ENCODE measurements around the gene KRT17.
"Not testable (repeated sequence)": the region's sequence is repeated elsewhere in the genome, so short reads cannot be mapped to it uniquely, and the experiment has no call there.

The KRT17 gene

DNA sequence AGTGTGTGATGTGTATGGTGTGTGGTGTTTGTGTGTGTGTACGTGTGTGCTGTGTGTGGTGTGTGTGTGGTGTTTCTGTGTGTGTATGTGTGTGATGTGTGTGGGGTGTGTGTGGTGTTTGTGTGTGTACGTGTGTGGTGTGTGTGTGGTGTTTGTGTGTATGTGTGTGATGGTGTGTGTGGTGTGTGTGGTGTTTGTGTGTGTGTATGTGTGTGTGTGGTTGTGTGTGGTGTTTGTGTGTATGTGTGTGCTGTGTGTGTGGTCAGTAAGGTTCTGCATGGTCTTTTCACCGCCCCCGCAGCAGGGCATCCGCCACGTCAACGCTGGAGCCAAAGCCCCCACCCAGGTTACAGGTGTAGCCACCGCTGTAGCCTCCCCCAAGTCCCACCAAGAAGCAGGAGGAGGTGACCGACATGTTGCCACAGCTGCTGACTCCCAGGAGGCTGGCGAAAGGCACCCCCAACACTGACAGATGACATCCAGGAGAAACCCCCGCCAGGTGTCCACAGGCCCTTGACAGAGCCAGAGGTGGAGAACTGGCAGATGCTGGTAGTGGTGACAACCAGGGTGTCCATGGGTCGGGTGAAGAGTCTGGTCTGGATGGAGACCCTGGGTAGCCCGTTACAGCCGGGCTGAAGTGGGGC is 9.3 kb upstream of the KRT17 start:
- no peak for DNase-seq

DNA sequence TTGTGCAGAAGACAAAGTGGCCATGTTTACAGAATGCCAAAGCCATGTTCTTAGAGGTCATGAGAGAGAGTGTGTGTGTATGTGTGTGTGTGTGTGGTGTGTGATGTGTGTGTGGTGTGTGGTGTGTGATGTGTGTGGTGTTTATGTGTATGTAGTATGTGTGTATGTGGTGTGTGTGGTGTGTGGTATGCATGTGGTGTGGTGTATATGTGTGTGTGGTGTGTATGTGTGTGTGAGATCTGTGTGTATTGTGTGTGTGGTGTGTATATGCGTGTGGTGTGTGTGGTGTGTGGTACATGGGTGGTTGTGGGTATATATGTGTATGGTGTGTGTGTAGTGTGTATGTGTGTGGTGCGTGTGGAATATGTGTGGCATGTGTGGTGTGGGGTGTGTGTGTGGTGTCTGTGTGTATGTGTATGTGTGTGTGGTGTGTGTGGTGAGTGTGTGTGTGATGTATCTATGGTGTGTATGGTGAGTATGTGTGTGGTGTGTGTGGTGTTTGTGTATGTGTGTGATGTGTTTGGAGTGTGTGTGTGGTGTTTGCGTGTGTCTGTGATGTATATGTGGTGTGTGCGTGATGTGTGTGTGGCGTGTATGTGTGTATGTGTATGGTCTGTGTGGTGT is 8.2 kb upstream of the KRT17 start:
- DNase-seq: no peak

DNA sequence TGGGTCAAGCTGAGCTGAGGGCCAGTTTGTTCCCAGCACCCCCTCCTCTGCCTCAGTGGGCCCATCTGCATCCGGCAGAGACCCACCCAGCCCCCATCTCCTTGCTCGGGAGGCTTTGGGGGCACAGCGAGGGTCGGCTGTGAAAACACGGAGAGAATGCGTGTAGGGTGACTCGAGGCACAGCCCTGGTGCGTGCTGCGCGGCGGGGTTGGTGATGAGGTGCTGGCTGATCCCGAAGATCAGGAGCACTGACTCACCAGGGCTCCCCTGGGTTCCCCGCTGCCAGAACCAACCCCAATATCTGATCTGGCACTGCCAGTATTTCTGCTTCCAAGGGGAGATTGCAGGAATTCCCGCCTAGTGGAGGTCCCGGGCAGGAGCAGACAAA is 7.5 kb upstream of the KRT17 start:
- no peak for DNase-seq

DNA sequence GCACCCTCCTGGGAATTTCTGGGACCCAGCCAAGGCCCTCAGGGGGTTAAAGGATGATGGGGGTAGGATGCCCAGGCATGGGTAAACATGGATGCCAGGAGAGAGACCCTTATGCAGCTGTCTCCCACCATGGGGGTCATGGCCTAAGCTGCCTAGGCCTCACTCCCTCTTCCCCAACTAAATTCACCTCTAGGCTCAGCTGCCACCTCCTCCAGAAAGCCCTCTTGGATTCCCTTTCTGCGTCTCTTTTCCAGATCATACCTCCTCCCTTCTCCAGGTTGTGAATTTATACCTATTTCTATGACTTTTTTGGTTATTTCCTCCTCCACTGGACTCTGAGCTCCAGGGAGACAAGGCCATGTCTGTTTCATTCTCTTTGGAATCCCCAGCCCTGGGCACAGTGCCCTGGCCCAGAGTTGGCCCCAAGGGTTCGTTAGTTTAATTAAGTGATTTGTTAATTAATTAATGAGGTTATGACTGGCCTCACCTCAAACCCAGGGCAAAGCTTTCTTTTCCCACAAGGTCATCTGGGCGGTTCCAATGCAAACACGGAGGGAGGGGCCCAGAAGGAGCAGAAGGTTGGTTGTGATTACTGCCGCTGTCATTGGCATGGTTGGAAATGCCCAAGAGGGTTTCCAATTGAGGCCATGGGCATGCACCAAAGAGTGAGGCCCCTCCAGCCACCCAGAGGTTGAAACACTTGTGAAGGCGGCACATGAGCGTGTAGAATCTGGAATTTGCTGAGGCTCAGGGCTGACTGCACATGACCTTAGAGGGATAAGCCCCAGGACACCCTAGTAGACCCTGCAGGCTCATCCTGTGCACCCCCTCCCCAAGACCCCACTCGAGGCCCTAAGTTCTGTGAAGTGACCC is 6.9 kb upstream of the KRT17 start:
- DNase-seq: no peak

DNA sequence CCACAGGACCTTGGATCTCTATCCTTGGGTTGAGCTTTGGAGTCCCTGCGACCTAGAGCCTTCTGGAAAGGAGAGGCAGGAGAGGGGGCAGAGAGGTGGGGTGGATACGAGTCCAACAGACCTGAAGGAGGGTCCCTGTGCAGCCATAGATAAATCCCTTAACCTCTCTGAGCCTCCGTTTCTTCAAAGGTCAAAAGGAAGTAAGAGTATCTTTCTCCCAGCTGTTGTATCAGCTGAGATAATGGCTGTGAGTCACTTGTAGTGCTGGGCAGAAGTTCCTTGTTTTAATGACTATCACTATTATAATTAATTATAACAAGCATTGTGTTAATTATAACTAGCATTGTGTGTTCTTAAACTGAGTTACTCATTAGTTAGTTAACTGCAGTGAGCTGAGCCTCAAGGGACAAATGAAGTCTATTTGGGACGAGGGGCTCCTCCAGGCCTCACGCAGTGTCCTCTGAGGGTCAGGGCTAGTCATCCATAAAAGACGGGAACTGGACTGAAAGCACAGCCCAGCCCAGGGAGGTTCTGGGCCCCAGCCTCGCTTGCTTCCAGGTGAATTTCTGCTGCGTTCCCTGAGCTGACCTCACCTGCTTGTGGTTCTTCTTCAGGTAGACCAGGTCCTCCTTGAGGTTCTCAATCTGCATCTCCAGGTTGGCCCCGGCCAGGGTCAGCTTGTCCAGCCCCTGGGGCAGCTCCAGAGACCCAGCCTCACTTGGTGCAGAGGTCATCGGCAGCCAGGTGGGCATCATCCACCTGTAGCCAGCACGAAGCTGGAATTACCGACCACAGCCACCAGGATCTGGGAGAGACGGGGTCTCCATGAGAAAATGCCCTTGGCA is 5.7 kb upstream of the KRT17 start:
- DNase-seq: no peak

DNA sequence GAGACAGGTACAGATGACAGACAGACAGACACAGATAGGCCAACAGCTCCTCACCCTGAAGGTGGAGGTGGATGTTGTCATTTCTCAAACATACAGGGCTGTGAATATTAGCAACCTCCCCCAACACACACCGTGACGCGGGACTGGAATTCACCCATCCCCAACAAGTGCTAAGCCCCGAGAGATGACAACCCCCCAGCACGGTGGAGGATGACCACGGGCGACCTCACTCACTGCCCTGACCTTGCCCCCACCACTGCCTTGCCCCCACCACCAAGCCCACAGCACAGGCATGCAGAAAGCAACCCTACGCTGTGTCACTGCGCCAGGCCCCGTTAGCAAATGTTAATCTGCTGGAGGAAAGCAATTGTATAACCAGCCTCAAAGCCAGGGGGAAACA is 4.9 kb upstream of the KRT17 start:
- DNase-seq: no peak

DNA sequence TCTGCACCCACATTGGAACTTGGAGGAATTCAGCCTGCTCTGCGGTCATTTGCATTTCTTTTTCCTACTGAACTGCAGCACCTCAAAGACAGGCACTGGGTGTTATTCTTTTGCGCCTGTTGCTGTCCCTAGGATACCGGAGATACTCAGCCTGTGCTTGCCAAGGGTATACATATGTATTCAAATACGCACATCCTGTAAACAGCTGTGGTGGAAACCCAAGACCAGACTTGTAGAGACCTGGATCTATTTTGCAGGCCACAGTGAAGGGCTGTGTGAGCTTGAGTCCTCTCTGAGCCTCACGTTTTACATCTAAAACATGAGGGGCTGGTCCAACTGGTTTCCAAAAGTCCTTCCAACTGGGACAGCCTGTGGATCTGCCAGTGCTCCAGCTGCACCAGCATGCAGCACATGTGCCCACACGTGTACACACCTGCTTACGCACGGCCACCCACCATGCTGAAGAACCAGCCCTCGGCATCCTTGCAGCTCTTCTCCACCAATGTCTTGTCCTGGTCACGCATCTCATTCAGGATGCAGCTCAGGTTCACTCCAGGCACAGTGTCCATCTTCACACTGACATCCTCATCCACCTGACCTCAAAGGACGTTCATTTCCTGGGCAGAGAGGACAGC is 4.4 kb upstream of the KRT17 start:
- not testable (repeated sequence) for DNase-seq

DNA sequence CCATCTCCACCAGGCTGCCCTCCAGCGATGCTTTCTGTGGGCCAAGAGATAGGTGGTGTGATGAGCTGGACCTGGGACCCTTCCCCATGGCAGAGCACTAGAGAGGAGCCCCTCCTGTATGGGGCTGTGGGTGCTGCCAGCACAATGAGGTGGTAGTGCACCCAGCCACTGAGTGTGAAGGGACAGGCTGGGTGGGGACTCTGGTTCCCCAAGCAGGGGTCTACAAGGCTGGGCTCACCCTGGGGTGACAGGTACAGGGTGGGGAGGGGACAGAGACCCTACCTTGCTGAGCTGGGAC is 3.6 kb upstream of the KRT17 start:
- not testable (repeated sequence) for DNase-seq

DNA sequence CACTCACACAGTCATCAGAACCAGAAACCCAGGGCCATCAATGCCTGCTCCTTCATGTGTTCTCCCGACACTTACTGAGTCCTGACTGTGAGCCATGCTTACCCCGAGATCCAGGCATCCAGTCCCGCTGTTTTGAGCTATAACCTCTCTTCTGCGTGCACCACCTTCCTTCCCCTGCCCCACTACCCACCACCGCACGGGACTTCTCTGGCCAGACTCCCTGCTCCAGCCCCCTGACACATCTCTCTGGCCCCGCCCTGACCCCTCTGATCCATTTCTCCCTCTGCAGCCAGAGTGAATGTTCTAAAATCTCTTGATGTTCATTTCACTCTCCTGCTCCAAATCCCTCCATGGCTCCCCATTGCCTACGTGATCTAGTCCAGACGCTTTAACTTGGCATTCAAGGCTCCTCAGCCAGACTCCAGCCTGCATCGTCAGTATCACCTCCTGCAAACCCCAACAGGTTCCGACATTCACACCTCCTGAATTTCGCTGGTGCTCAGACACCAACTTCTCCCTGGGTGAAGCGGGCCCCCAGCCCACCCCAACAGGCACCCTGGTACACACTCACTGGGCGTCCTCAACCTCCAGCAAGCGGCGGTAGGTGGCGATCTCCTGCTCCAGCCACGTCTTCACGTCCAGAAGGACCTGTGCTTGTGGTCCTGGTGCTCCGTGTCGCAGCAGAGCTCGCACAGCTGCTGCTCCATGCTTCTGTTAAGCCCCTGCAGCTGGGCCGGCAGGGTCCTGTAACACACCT is 3.1 kb upstream of the KRT17 start:
- no peak for DNase-seq

DNA sequence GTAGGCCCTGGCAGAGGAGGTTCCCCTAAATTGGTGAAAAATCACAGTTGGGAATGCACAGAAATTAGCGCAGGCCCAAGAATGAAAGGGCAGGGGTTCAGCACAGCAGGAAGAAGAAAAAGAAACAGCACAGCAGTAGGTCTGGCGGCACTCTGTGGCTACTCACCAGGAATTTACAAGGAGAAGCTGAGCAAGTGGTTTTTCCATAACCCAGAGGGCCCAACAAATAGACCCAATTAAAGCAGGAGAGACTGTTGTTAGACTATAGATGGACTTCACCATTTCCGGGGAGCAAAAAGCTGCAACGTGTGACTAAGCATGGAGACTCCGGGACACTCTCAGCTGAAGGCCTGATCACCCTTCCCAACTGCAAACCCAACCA is 2.5 kb upstream of the KRT17 start:
- not testable (repeated sequence) for DNase-seq

DNA sequence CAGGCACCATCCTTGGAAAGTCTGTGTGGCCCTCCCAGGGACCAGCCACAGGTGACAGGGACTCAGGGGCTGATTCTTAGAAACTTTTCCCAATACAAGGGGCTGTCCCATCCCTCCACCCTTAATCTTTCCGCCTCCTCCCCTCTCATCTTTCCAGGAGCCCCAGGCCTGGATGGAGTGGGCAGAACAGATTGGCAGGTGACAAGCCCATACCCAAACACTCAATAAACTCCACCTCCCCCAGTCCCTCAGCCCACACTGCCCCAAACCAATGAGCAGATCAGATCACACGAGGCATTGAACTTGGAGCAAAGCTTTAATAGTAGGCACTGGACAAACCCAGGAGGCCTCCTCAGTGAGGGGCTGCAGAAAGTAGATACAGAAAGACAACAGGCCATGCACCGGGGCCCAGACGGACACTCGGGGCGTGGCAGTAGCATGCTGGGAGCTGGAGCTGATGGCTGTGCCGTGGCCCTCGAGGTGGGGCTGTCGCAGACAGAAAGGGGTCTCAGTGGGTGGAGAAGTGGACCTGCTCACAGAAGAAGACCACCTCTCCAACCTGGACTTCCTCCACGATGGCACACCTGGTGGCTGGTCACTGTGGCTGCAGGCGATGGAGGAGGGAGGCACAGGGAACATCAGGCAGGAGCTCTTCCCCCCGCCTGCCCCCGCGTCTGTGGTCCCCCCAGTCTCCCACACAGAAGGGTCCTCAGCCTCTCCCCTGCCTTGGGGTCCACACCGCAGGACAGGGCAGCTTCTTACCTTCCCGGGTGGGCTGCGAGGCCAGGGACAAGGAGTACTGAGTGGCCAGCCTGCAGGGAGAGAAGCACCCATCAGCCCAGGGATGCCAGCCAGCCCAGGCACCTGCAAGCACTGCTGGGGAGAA is 1.9 kb upstream of the KRT17 start:
- DNase-seq: not testable (repeated sequence)

DNA sequence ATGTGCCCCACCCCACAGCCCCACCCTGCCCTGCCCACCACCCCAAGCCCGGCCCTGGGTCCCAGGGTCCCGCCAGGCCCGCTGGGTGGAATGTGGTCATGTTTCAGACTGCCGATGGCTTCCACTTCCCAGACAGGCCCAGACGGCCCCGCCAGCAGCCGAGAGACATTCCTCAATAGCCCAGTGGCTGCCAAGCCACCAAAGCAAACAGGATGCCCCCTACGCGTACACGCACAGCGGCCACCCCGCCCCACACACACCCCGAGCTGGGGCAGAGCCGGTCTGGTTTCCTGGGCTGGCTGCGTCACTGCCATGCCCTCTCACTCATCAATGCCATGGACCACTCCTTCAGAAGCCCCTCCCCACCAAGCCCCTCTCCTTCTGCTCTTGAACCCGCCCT is 1.2 kb upstream of the KRT17 start:
- DNase-seq: peak; percentile 7

DNA sequence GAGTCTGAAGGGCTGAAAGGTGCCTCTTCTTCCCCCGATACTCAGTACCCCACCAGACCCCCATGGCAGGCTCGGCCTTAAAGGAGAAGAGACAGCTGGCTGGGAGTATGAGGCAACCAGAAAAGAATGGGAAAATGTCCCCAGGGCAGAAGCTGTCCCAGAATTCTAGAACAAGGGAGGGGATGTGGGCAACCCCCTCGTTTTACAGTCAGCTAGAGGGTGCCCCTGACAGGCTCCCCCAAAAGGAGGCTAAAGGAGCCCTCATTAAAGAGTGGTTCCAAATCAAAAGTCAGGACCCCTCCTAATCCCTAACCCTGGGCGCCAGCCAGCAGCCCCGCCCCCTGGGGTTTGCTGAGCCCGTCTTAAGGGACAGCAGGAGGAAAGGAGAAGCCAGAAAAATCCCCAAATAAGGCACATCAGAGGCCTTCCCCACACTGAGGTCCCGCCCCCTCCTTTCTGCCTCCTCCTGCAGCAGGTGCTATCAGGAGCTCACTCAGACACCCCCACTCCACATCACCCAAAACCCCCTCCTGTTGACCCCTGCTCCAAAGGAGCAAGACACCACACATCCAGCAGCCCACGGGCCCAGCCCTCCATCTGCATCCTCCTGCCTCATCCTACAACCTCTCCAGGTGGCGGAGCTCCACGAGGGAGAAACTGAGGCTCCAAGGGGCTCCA is 1.1 kb downstream of the KRT17 start:
- DNase-seq: not testable (repeated sequence)

DNA sequence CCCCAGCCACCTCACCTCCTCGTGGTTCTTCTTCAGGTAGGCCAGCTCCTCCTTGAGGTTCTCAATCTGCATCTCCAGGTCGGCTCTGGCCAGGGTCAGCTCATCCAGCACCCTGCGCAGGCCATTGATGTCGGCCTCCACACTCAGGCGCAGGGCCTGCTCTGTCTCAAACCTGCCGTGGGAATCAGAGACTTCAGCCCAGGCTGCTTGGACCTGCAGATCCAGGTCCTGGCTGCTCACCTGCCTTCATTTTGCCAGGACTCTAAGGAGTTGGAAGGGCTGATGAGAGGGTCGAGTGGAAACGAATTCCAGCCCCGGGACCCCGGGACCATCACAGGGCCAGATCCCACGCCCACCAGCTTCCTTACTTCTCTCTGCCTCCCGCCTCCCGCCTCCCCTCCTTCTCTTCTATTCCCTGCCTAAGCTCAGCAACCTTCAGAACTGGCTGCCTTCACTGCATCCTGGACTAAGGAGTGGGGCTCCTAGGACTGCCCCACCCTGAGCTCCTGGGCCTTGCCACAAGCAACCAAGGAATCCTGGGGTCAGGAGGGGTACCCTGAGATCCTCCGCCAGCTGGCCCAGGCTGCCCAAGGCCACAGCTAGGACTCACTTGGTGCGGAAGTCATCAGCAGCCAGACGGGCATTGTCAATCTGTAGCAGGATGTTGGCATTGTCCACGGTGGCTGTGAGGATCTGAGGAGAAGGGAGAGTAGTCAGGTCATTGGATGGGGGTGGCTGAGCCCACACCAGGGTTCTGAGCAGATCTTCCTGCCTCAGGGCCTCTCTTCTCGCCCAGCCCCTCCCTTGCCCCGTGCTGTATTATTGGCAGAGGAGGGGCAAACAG is 1.8 kb downstream of the KRT17 start:
- DNase-seq: not testable (repeated sequence)

DNA sequence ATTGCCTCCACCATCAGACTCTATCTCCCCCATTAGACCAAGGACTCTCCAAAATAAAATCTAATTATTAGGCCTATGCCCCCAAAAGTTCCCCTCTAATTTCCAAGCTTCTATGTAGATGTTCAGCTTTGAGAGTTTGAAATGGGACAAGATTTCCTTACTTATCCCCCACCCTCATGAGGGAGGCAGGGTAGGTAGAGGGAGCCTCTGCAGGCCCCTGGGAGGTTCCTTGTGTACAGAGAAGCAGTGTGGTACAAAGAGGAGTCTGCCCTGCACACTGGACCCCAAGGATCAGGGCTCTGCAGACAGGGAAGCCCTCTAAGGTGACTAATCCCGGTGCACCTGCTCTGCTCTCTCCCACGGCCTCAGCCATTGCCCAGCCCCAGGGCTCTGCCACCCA is 2.5 kb downstream of the KRT17 start:
- no peak for DNase-seq

DNA sequence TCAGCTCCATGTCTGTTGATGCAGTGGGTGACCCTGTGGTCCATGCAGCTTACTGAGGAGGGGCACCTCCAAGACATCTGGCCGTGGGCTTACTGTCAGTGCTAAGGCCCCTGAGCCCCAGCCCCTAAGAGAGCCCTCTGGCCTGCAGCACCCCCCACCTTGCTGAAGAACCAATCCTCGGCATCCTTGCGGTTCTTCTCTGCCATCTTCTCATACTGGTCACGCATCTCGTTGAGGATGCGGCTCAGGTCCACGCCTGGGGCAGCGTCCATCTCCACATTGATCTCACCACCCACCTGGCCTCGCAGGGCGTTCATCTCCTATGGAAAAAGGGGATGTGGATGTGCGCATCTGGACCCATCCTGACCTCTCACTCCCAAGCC is 2.9 kb downstream of the KRT17 start:
- not testable (repeated sequence) for DNase-seq

DNA sequence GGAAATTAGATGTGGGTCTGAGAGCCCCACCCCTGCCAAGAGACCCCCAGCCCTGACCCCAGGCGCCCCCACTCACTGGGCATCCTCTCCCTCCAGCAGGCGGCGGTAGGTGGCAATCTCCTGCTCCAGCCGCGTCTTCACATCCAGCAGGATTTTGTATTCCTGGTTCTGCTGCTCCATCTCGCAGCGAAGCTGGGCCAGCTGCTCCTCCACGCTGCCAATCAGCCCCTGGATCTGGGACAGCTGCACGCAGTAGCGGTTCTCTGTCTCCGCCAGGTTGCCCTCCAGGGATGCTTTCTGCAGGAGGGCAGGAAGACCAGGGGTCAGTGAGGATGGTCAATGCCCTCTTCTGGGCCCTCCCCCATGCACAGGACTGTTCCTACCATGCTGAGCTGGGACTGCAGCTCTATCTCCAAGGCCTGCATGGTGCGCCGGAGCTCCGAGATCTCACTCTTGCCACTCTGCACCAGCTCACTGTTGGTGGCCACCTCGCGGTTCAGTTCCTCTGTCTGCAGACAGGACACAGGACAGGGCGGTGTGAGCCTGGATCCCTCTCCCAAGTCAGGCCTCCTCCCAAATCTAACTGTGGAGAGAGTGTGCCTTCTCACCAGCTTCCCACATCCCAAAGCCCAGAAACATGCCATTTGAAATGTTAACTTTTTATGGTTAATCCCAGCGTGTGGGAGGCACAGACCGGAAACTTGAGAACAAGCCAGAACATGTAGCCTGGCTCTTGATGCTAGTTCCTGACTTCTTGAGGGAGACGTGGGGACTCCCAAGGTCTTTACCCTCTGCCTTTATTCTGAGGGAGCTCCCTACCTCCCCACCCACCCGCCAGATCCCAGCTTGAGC is 3.6 kb downstream of the KRT17 start:
- DNase-seq: no peak

DNA sequence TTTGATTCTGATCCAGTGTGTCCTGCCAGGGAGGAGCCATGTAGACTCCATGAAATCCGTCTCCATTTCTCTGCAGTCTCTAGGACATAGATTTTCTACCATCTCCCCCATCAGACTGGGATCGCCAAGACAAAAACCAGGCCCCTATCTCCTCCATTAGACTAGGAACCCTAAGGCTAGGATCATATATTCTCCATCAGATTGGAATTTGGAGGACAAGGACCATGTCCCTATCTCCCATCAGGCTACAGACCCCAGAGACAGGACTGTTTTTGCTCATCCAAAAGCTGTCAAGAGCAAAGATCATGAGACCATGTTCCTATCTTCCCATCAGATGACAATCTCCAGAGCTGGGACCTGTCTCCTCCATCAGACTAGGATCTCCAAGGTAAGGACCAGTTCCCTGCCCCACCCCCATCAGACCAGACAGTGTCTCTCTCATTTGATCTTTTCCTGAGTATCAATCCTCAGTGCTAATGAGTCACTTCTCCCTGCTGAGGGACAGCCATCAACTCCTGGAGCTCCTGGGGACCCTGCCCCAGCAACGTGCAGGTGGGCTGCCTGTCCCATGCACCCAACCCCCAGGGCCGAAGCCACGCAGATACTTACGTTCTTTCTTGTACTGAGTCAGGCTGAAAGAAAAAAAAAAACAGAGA is 4.3 kb downstream of the KRT17 start:
- DNase-seq: not testable (repeated sequence)
